ENCODE data around the gene UQCC2.

Gene UQCC2

GRCh38 chr6:33670971-33671743, 40.3 kb downstream of the UQCC2 start:
- DNase-seq, result no peak

- no peak for DNase-seq
These were observed 41.3 kb downstream of the UQCC2 start for GRCh38 chr6:33670086-33670660.

GRCh38 chr6:33668914-33669313, 42.6 kb downstream of the UQCC2 start:
- DNase-seq, result no peak

GRCh38 chr6:33668328-33668727, 43.2 kb downstream of the UQCC2 start:
- DNase-seq, result no peak

GRCh38 chr6:33667776-33668175, 43.7 kb downstream of the UQCC2 start:
- no peak for DNase-seq

GRCh38 chr6:33667072-33667471, 44.4 kb downstream of the UQCC2 start:
- DNase-seq, result no peak

- no peak for DNase-seq
These were observed 45.5 kb downstream of the UQCC2 start for GRCh38 chr6:33665957-33666356.

- no peak for DNase-seq
These were observed 46.9 kb downstream of the UQCC2 start for GRCh38 chr6:33664506-33665057.

GRCh38 chr6:33663727-33664449, 47.6 kb downstream of the UQCC2 start:
- DNase-seq, result no peak

- no peak for DNase-seq
These were observed 48.5 kb downstream of the UQCC2 start for GRCh38 chr6:33663028-33663427.

- DNase-seq, result no peak
These were observed 49.2 kb downstream of the UQCC2 start for GRCh38 chr6:33662318-33662717.

- DNase-seq, result no peak
These were observed 50.2 kb downstream of the UQCC2 start for GRCh38 chr6:33661106-33661838.

- no peak for DNase-seq
These were observed 51.5 kb downstream of the UQCC2 start for GRCh38 chr6:33659986-33660385.

GRCh38 chr6:33658982-33659689, 52.4 kb downstream of the UQCC2 start:
- DNase-seq, result no peak

GRCh38 chr6:33656844-33657243, 54.7 kb downstream of the UQCC2 start:
- no peak for DNase-seq

GRCh38 chr6:33654831-33655554, 56.5 kb downstream of the UQCC2 start:
- DNase-seq, result no peak

GRCh38 chr6:33652002-33652401, 59.5 kb downstream of the UQCC2 start:
- DNase-seq, result no peak

- no peak for DNase-seq
These were observed 60.1 kb downstream of the UQCC2 start for GRCh38 chr6:33651403-33651802.

Measured in activated CD8-positive, alpha-beta memory T cell treated with anti-CD3 and anti-CD28 coated beads, Interleukin-2, amount 50 U/mL, for 4 hours (primary cell).